Fibroblast of villous mesenchyme (primary cell): Measurements from ENCODE around the gene KLHL17. TPM values are rescaled to one million over a fixed set of nuclear protein-coding genes. Genes with fewer than 3 reads are reported as not detected.

Experiments used
- DNase-seq: peaks from one replicate; pipeline ENCODE4 v3.0.0-alpha.2; 2010; ENCODE audit warnings: low read depth
- H3K4me3 ChIP-seq: 2 replicates; pipeline ENCODE4 v1.5.1; 2011; ENCODE audit warnings: low read depth, mild to moderate bottlenecking, low read length
- CTCF ChIP-seq: IDR thresholded peaks from 2 replicates; pipeline ENCODE4 v1.5.1; 2012; ENCODE audit warnings: low read depth, mild to moderate bottlenecking, low read length; ENCODE audit not compliant: insufficient read depth
- total RNA-seq: library from RNA; depleted of rRNA; stranded (reverse); fragments of >200 nt; gene quantifications from 2 replicates; pipeline ENCODE4 v1.2.3, GENCODE V29; 2012

KLHL17 gene
- total RNA-seq, 1 donor = 6.0 TPM

DNA sequence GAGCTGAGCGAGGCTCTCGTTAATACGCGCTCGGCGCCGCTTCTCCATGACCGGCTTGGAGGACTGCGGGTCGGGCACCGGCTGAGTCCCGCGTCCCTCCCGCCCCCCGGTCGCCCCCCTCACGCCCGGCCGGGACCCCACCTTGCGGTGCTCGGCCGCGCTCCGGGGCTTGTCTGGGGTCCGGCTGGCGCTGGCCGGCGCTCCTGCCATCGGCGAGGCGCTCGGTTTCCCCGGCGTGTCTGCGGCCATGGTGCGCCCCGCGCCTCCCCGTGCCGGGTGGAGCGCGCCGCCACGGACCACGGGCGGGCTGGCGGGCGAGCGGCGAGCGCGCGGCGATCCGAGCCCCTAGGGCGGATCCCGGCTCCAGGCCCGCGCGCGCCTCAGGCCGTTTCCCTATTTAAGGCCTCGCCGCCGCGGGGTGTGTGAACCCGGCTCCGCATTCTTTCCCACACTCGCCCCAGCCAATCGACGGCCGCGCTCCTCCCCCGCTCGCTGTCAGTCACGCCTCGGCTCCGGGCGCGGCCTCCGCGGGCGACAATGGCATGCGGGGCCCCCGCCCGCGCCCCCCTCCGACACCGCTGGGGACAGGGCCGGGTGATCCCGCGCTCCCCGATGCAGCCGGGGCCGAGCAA lies 39.5 kb downstream of the KLHL17 start, which contains the start of gene HES4:
Gene HES4, minus strand, starts transcription at position 373 of the 632 bp plus-strand sequence. Its CDS starts 124 bp downstream, at position 249.
- peak within 1 kb of the TSS; percentile 73 for H3K4me3 ChIP-seq
- TF ChIP-seq CTCF = no peak
- peak; percentile 95 for DNase-seq

DNA sequence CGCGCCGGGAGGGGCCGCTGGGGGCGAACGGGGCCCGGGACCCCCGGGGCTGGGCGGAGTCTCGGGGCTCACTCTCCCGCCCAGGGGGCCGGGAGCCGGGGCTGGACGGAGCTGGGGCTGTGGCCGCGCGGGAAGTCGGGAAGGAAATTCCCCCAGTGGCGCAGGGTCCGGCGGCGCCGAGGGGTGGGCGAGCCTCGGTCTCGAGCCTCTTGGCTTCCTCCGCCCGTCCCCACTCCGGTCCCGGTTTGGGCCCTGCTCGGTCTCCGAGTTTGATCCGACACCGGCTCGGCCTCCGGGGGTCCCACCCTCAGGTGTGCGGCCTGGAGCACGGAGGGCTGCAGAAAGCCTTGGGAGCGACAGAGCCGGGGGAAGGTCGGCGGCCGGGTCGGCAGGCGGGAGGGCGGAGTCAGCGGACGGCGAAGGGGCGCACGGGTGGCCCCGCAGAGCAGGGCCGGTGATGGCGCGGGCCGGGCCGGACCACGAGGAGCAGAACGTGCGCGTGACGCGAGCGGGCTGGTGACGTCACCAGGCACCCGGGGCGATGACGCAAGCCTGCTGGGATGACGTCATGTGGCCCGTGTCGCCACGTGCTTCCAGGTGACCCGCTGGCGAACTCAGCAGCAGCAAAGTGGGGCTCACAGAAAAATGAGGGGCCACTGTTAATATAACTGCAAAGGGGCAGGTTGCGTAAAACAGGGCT lies 40.1 kb downstream of the KLHL17 start:
- DNase-seq = peak; percentile 92
- no peak for TF ChIP-seq CTCF
- H3K4me3 ChIP-seq = peak overlapping the region; percentile 73

DNA sequence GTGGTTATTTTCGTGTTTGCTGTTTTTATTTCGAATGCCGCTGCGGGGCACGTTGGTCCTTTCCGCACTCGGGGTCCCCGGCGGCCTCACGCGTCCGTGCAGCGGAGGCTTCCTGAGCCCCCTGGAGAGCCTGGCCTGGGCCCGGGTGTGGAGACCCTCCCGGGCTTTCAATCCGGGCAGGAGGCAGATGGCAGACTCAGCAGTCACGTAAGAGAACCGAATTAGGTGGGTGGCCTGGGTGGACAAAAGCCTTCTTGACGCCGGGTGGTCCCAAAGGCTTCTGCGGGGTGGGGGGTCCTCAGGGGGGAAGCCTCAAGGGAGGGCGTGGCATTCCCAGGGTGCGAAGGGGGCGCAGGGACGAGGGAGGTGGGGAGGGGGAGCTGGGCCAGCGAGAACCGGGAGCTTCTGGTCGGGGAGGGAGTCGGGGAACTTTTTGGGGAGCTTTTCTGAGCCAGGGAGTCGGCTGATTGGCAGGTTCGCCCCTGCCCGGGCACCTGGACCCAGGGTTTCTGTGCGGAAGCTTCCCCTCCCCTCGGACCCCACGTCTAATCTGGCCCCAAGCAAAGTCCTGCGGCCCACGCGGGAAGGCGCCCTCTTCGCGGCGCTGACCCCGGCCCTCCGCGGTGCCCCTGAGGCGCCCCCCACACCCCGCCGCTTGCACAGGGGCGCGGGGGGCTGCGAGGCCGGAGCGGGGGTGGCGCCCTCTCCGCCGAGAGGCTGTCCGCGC lies 40.8 kb downstream of the KLHL17 start:
- peak overlapping the region; percentile 73 for H3K4me3 ChIP-seq
- no peak for TF ChIP-seq CTCF
- DNase-seq = no peak

DNA sequence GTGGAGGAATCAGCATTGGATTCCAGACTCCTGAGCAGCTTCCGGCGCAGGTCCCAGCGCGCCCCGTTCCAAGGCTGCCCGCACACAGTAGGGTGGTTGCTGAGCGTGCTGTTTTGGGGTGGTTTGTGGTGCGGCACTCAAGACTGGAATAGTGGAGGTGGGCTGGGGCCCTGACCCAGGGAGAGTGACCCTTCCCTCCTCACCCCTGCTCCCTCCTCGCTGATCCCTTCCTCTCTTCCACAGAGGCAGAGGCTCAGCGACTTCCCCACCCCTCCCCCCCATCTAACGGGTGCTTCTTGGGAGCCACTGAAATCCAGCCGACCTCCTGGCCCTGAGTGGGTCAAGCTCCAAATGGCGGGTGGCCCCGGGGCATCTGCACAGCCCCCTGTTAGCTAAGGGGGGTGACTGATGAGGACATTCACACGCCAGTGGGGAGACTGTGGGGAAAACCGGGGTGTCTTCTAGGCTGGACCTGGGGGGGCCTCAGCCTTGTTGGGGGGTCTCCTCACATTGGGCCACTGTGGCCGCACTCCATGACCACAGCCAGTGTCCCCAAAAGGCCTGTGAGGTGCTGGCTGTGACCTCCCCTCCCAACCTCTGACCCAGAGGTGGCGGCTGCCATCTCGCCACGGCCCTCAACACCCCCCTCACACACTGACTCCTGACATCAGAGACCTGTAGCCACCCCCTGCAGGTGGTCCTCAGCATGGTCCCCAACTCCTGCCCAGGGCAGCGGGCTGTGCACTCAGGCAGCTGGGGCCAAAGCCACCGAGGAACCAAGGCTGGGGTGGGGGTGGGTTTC lies 43.4 kb downstream of the KLHL17 start:
- no peak overlapping the region for H3K4me3 ChIP-seq
- no peak for TF ChIP-seq CTCF
- no peak for DNase-seq

DNA sequence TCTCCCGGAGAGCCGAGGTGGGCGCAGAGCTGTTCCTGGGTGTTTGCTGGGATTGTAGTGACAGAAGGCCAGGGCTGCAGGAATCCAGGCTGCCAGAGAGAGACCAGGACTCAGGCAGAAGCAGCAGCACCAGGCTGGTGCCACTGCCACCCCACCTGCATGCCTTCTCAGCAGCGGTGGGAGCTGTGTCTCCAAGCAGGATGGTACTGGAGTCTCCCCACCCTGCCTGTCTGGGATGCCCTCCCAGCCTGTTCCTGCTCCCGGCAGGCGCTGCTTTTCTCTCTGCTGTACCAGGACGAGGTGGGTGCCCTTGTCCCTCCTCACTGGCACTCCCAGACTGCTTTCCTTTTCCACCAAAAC lies 44.0 kb downstream of the KLHL17 start:
- DNase-seq = no peak
- H3K4me3 ChIP-seq = no peak overlapping the region
- TF ChIP-seq CTCF = no peak
